Fibroblast of skin of back (primary cell): ENCODE measurements around the gene PCA3.

Source experiments
- DNase-seq: peaks from one replicate; pipeline ENCODE4 v3.0.0-alpha.2; 2013

Gene PCA3

DNA sequence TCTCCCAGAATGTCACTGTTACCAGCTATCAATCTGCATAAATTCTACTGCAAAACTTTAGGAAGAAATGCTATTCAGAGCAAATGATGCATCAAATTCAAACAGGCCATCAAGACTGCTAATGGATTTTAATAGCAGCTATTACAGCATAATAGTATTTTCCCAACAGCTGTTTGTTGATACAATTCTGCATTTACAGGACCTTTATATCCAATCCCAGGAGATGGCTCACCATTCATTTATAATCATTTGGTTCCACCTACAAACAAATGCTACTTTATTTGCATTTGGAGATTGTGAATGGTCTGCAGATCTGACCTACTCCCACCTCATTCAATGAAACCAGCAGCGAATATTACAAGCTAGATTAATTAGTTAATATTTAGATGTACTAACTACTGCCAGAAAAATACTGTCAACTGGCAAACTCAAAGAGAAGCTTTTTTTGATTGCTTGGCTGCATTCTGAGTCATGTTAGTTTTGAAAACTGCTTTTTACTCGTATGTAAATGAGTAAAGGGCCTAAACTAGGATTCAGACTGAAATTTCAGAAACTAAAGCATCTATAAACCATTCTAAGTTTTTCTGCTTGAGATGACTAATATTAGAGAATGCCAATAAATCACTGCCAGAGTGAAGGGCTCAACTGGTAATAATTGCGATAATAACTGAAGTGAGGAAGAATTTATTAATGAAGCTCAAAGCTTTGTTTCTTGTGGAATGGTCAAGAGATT lies 7.1 kb upstream of the PCA3 start:
- DNase-seq, result no peak

DNA sequence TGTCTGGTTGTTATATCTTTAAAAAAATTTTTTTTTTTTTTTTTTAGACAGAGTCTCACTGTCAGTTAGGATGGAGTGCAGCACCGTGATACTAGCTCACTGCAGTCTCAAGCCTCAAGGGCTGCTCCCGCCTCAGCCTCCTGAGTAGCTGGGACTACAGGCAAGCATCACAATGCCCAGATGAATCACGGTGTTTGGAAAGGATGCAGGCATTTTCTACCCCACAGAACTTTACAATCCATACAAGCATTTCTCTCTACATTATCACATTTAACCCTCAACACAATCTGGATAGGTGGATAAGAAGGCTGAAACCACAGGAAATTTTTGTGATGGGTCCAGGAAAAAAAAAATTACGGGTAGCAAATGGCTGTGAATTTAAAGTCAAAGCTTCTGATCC lies 5.8 kb upstream of the PCA3 start:
- peak; percentile 3 for DNase-seq

DNA sequence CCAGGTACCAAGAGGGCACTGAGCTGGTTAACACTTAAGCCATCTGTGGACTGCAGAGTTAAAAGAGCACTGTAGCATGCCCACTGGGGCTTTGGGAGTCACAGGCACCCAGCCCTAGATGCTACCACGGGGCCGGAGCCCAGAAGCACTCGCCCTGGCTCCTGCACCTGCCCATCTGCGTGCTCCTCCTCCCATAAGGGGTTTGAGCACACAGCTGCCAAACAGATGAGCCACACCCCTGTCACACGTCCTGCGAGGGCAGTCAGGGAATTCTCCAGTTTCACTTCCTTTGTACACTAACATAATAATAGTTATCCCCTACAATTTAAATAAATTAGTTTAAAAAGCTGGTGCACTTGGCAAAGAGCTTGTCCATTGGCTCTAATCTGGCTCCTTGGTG lies 4.5 kb upstream of the PCA3 start:
- no peak for DNase-seq

GRCh38 chr9:76761448-76761847 lies 2.8 kb upstream of the PCA3 start:
- peak; percentile 20 for DNase-seq

DNA sequence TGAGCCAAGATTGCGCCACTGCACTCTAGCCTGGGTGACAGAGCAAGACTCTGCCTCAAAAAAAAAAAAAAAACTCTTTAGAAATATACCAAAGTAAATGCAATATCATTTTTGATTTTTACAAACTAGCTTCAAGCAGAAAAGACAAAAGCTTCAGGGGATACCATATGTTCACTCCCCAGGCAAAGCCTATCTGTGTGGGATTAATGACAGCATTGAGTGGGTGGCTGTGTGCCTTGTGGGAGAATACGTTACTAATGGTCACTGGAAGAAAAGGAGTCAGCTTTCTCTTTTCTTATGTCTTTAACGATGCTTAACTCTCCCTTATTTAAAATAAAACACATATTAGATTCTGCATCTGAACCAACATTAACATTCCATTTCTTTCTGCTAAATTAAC lies 1.9 kb downstream of the PCA3 start:
- DNase-seq, result no peak

DNA sequence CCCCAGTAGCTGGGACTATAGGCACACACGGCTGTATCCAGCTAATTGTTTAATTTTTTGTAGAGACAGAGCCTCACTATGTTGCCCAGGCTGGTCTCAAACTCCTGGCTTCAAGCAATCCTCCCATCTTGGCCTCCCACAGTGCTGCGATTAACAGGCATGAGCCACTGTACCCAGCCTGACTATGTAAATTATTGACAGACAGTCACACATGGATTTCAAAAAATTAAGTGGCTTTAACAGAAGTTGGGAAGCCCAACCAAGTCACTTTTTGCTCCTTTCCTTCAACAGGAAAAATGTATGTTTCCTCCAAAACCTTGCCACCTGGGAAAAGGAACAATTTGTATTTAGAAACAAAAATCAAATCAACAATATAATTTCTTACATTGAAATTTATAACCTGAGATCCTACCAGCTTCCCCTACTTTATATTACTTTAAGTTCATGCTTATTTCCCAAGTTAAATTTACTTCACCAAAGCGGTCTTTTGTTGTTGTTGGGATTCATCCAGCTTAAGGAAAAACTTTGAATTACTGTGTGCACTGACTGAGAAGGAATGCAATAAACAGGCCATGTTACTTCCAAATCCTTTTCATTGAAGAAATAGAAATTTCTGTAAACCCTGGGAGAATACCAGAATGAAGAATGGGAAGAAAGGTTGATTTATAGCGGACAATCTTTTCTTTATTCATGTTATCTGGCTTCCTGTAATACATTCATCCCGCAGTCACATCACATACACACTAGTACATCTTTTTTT lies 8.6 kb downstream of the PCA3 start:
- peak; percentile 59 for DNase-seq

GRCh38 chr9:76784881-76785280 lies 20.6 kb downstream of the PCA3 start:
- DNase-seq, result peak; percentile 27

DNA sequence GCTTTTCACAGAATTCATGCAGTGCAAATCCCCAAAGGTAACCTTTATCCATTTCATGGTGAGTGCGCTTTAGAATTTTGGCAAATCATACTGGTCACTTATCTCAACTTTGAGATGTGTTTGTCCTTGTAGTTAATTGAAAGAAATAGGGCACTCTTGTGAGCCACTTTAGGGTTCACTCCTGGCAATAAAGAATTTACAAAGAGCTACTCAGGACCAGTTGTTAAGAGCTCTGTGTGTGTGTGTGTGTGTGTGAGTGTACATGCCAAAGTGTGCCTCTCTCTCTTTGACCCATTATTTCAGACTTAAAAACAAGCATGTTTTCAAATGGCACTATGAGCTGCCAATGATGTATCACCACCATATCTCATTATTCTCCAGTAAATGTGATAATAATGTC lies 21.3 kb downstream of the PCA3 start:
- DNase-seq, result no peak

DNA sequence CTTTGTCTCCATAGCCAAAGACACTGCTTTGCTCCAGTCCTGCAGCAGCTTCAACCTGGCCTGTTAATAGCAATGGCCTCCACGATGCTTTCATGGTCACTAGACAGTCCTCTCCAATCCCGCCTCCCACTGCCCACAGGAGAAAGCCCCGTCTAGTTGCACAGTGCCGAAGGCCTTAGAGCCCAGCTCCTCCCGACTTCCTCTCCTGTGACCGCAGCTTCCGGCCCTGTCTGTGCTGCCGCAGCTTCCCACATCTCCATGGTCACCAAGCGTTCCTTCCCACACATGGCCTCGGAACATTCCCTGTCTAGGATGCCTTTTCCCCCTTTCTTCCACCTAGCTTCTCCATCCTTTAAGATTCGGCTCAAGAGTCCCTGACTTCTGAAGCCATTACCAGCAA lies 23.4 kb downstream of the PCA3 start:
- no peak for DNase-seq

- no peak for DNase-seq
Observed at GRCh38 chr9:76789840-76790239, 25.6 kb downstream of the PCA3 start.

DNA sequence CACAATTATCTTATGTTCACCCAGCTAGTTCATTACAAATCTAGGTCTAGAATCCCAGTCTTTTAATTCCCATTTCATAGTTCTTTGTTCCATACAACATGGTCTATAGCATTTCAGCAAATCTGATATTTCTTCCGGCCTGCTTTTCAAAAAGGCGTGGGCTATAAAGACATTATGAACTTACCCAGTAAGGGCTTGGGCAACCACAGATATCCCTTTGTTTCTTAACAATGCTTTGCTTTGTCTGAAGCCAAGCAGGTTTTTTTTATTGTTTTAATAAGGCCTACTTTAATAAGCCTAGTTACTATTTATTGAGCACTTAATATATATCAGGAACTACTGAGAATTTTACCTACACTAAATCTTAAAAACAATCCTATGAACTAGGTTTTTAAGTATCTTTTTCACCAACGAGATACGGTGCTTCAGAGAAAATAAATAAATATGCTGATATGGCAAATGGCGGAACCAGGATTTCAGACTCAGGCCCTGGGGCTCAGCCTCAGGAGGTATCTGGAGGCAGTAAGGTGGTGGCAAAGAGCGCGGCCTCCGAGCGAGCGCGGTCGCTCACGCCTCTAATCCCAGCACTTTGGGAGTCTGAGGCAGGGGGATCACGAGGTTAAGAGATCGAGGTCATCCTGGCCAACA lies 29.7 kb downstream of the PCA3 start:
- DNase-seq, result no peak

DNA sequence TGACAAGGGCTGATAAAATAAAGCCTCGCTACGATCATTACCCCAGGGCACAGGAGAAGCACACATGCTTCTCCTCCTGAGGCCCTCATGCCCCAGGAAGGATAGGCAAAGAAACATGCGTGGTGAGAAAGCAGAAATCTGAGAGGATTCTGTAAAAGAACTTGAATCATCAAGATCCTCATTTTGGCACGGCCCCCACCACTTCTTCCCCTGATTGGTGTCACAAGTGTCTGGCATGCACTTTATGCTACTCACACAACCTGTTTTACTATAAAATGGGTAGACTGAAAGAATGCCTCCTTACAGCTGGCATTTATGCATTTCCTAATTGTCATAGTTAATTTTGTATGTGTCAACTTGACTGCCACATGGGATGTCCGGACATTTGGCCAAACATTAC lies 32.1 kb downstream of the PCA3 start:
- DNase-seq, result no peak

GRCh38 chr9:76798527-76798926 lies 34.3 kb downstream of the PCA3 start:
- no peak for DNase-seq

- DNase-seq, result no peak
Observed at GRCh38 chr9:76799473-76799872, 35.2 kb downstream of the PCA3 start.

- no peak for DNase-seq
Observed at GRCh38 chr9:76800901-76801300, 36.7 kb downstream of the PCA3 start.

DNA sequence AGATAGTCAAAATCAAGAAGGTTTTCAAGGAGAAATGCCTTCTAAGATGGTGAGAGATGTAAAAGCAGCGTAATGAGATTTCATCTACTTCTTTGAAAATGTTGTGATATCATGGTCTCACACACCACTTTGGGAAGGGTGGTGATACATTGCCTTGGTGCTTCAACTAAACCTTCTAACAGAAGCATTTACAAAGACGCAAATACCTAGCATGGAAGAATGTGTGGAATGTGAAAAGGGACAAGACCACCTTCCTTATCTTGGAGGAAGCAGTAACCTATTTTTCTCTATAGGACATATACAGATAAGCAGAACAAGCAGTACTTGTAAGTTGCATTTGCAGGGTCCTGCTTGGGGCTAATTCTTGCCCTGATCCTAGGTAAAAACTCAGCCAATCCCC lies 38.8 kb downstream of the PCA3 start:
- DNase-seq, result no peak

- DNase-seq, result no peak
Observed at GRCh38 chr9:76803762-76804161, 39.5 kb downstream of the PCA3 start.

- peak; percentile 43 for DNase-seq
Observed at GRCh38 chr9:76808636-76809035, 44.4 kb downstream of the PCA3 start.

GRCh38 chr9:76810377-76810957 lies 46.2 kb downstream of the PCA3 start:
- peak; percentile 61 for DNase-seq

DNA sequence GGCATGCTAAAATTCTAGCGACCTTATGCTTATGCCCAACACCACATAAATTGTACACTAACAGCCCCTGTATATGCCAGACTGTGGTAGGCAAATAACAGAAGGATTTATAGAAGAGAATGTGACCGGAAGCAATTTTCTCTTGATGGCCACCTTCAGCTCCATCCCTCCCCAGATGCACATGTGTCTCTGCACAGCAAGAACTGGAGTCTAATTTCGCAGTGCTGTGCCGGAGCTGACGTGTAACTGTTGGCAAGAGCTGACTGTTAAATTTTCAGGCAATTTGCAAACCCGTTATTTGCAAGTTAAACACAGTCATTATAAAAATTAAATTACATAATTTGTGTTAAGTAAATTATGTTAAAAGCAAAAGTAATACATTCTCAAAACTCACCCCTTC lies 48.4 kb downstream of the PCA3 start:
- no peak for DNase-seq

- peak; percentile 66 for DNase-seq
Observed at GRCh38 chr9:76817489-76817888, 53.3 kb downstream of the PCA3 start.

- peak; percentile 99 for DNase-seq
Observed at GRCh38 chr9:76818271-76818670, 54.0 kb downstream of the PCA3 start.

DNA sequence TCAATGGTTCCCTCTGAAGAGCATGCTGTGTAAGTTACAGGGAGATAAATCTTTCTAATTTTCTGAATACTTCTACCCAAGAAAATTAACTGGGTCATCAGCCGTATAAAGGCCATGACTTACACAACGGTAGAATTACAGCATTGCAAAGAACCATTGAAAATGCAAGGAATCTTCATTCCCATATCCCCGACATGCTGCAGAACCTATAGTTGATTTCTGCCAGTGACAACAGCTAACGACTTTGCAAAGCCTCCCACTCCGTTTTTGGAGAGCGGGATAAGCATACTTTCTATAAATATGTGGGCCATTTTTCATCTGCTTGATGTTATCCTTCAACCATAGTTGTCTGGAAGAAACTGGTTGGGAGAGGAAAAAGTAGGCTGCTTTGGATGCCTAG lies 56.2 kb downstream of the PCA3 start:
- DNase-seq, result no peak
